PC-3 (cell line): ENCODE data around the gene TSSC4. TPM values are rescaled to one million over a fixed set of nuclear protein-coding genes. Genes with fewer than 3 reads are reported as not detected.

ENCODE experiments used
- ATAC-seq: fragments of 200-7000 bp; cut with Tn5 transposase; 2 replicates; pipeline ENCODE4 v1.9.1; 2020; ENCODE audit warnings: mild to moderate bottlenecking, moderate library complexity
- BruUV-seq: library from RNA; stranded (reverse); fragments of 400-500 nt; replicated peaks from 2 replicates; lab custom pipeline; 2021; lab: Mats Ljungman, UMichigan
- CTCF ChIA-PET: fragments of 300-600 bp; sonication (Branson Sonifier 250); formaldehyde crosslinking; loops from one replicate; lab custom pipeline; 2022; ENCODE audit warnings: antibody characterized with exemption; lab: Charles Lee
- POLR2A ChIA-PET: fragments of 300-600 bp; sonication (Branson Sonifier 250); formaldehyde crosslinking; loops from one replicate; lab custom pipeline; 2022; ENCODE audit warnings: antibody characterized with exemption; ENCODE audit not compliant: unreplicated experiment; lab: Charles Lee
- DNase-seq: peaks from one replicate; pipeline ENCODE4 v3.0.0-alpha.2; 2015
- H2AFZ ChIP-seq: fragments of 300-600 bp; sonication (generic); 2 replicates; pipeline ENCODE4 v1.6.0; 2016; ENCODE audit warnings: antibody characterized with exemption, low read length
- H3F3A ChIP-seq: fragments of 300-600 bp; sonication (generic); one replicate; pipeline ENCODE4 v1.6.0; 2017; ENCODE audit warnings: antibody characterized with exemption, low read length, control low read depth, mild to moderate bottlenecking; ENCODE audit not compliant: unreplicated experiment
- H3K27ac ChIP-seq: fragments of 300-600 bp; sonication (generic); 2 replicates; pipeline ENCODE4 v1.5.1; 2016; ENCODE audit warnings: mild to moderate bottlenecking, low read length
- H3K27me3 ChIP-seq: fragments of 300-600 bp; sonication (generic); 2 replicates; pipeline ENCODE4 v1.6.1; 2016; ENCODE audit warnings: low read length, mixed read lengths
- H3K36me3 ChIP-seq: fragments of 300-600 bp; sonication (generic); 2 replicates; pipeline ENCODE4 v1.6.1; 2016; ENCODE audit warnings: low read depth, mixed run types, low read length, mixed read lengths
- H3K4me1 ChIP-seq: fragments of 300-600 bp; sonication (generic); 2 replicates; pipeline ENCODE4 v1.5.1; 2016; ENCODE audit warnings: low read length; ENCODE audit not compliant: insufficient read depth
- H3K4me2 ChIP-seq: fragments of 300-600 bp; sonication (generic); 2 replicates; pipeline ENCODE4 v1.6.0; 2016; ENCODE audit warnings: low read length
- H3K4me3 ChIP-seq: fragments of 300-600 bp; sonication (generic); 2 replicates; pipeline ENCODE4 v1.5.1; 2016; ENCODE audit warnings: mild to moderate bottlenecking, low read length, mixed read lengths
- H3K79me2 ChIP-seq: fragments of 300-600 bp; sonication (generic); 2 replicates; pipeline ENCODE4 v1.6.1; 2017; ENCODE audit warnings: low read length, mixed read lengths
- H3K9ac ChIP-seq: fragments of 300-600 bp; sonication (generic); 2 replicates; pipeline ENCODE4 v1.6.0; 2016; ENCODE audit warnings: mild to moderate bottlenecking, low read length
- H3K9me2 ChIP-seq: fragments of 300-600 bp; sonication (generic); replicated peaks from 2 replicates; pipeline ENCODE4 v1.6.1; 2016; ENCODE audit warnings: mixed run types, low read length, mixed read lengths
- H3K9me3 ChIP-seq: fragments of 300-600 bp; sonication (generic); 2 replicates; pipeline ENCODE4 v1.6.1; 2016; ENCODE audit warnings: low read length, mixed read lengths
- H4K20me1 ChIP-seq: fragments of 300-600 bp; sonication (generic); 2 replicates; pipeline ENCODE4 v1.6.1; 2016; ENCODE audit warnings: low read length, mixed read lengths
- EZH2 ChIP-seq: fragments of 300-600 bp; sonication (generic); IDR thresholded peaks from one replicate; pipeline ENCODE4 v1.6.1; 2017; ENCODE audit warnings: antibody characterized with exemption, mild to moderate bottlenecking, low read length; ENCODE audit not compliant: unreplicated experiment
- EZH2phosphoT487 ChIP-seq: fragments of 300-600 bp; sonication (generic); IDR thresholded peaks from 2 replicates; pipeline ENCODE4 v1.6.1; 2018; ENCODE audit warnings: mild to moderate bottlenecking, antibody characterized with exemption, low read length, borderline replicate concordance
- intact Hi-C: fragments of 100-400 bp; cut with micrococcal nuclease; formaldehyde crosslinking; loops from 2 replicates; pipeline ENCODE4 v1.9.0; 2023
- total RNA-seq: library from RNA; depleted of rRNA; stranded (reverse); fragments of >200 nt; gene quantifications from 2 replicates; pipeline ENCODE4 v1.2.3, GENCODE V29; 2014
- TF ChIP-seq, protein P1 (sequence below): fragments of 300-600 bp; sonication (generic); conservative IDR thresholded peaks from 2 replicates; pipeline ENCODE4 v1.5.1; 2017; ENCODE audit warnings: antibody characterized with exemption, low read depth, mild to moderate bottlenecking, low read length

Gene TSSC4
- total RNA-seq, 1 experiment from 2014 or later, result 88.3 TPM

GRCh38 chr11:2358754-2359442 lies 41.7 kb upstream of the TSSC4 start:
- Histone ChIP-seq H3K4me2 (no peak overlapping the region), H3K9ac (no peak overlapping the region), H3K27ac (no peak overlapping the region), H3K4me1 (peaks cover 12% of the 10 kb centered on the region; the same call in 1 of the 2 replicates), H3K27me3 (no peaks in the 10 kb centered on the region), H3K79me2 (no peaks in the 10 kb centered on the region), H3K36me3 (no peaks in the 10 kb centered on the region), H4K20me1 (no peaks in the 10 kb centered on the region), H2AFZ (no peak overlapping the region), H3K9me3 (no peaks in the 10 kb centered on the region), H3K4me3 (no peak overlapping the region), H3F3A (no peaks in the 10 kb centered on the region), H3K9me2 (no peaks in the 10 kb centered on the region)
- ATAC-seq, result no peak
- no TSS peak for BruUV-seq
- TF ChIP-seq, protein P1, sequence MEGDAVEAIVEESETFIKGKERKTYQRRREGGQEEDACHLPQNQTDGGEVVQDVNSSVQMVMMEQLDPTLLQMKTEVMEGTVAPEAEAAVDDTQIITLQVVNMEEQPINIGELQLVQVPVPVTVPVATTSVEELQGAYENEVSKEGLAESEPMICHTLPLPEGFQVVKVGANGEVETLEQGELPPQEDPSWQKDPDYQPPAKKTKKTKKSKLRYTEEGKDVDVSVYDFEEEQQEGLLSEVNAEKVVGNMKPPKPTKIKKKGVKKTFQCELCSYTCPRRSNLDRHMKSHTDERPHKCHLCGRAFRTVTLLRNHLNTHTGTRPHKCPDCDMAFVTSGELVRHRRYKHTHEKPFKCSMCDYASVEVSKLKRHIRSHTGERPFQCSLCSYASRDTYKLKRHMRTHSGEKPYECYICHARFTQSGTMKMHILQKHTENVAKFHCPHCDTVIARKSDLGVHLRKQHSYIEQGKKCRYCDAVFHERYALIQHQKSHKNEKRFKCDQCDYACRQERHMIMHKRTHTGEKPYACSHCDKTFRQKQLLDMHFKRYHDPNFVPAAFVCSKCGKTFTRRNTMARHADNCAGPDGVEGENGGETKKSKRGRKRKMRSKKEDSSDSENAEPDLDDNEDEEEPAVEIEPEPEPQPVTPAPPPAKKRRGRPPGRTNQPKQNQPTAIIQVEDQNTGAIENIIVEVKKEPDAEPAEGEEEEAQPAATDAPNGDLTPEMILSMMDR, result no peak
- TF ChIP-seq EZH2 (no peak), EZH2phosphoT487 (no peak)
- ChIA-PET POLR2A (no interaction called here), CTCF (no interaction called here)
- DNase-seq, result no peak
- intact Hi-C loops, result no loop called here

DNA sequence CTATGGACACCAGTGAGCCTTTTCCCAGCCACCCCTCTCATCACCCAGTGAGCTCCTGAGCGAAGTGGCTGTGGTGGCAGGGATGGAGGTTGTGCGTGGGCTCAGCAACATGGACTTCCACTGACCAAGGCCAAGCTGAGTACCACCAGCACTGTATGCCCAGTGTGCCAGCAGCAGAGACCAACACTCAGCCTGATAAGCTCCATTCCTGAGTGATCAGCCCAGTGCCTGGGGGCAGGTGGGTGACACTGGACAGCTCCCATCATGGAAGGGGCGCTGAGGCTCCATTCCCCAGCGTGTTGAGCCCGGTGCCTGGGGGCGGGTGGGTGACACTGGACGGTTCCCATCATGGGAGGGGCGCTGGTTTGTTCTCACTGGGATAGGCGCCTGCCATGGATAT lies 41.0 kb upstream of the TSSC4 start:
- Histone ChIP-seq H3K36me3 (no peaks in the 10 kb centered on the region), H3K4me2 (no peak overlapping the region), H3K27me3 (no peaks in the 10 kb centered on the region), H3K4me1 (peaks cover 12% of the 10 kb centered on the region; the same call in 1 of the 2 replicates), H3K27ac (no peak overlapping the region), H3K79me2 (no peaks in the 10 kb centered on the region), H3K9me2 (no peaks in the 10 kb centered on the region), H4K20me1 (no peaks in the 10 kb centered on the region), H2AFZ (no peak overlapping the region), H3F3A (no peaks in the 10 kb centered on the region), H3K4me3 (no peak overlapping the region), H3K9ac (no peak overlapping the region), H3K9me3 (no peaks in the 10 kb centered on the region)
- ChIA-PET POLR2A (no interaction called here), CTCF (no interaction called here)
- ATAC-seq (no peak), DNase-seq (no peak)
- intact Hi-C loops, result no loop called here
- TF ChIP-seq EZH2 (no peak), EZH2phosphoT487 (no peak)
- TF ChIP-seq, protein P1, result no peak
- BruUV-seq, result no TSS peak

GRCh38 chr11:2360081-2360642 lies 40.4 kb upstream of the TSSC4 start:
- no peak for DNase-seq
- Histone ChIP-seq H3K4me3 (no peak overlapping the region), H4K20me1 (no peaks in the 10 kb centered on the region), H3K9me2 (no peaks in the 10 kb centered on the region), H3K79me2 (no peaks in the 10 kb centered on the region), H3K9me3 (no peaks in the 10 kb centered on the region), H3F3A (no peaks in the 10 kb centered on the region), H3K27me3 (no peaks in the 10 kb centered on the region), H3K27ac (no peak overlapping the region), H3K9ac (no peak overlapping the region), H3K4me2 (no peak overlapping the region), H2AFZ (no peak overlapping the region), H3K36me3 (no peaks in the 10 kb centered on the region), H3K4me1 (peaks cover 8% of the 10 kb centered on the region; the same call in 1 of the 2 replicates)
- ChIA-PET POLR2A (no interaction called here), CTCF (no interaction called here)
- TF ChIP-seq EZH2phosphoT487 (no peak), EZH2 (no peak)
- TF ChIP-seq, protein P1, result no peak
- intact Hi-C loops, result no loop called here
- BruUV-seq, result no TSS peak
- no peak for ATAC-seq
